Measurements from ENCODE around the gene CYSTM1.

- TF ChIP-seq EP300 (IDR thresholded peaks at IDR 0.05) (no peak), POLR2AphosphoS5 (IDR thresholded peaks at IDR 0.05) (no peak), CTCF (IDR thresholded peaks at IDR 0.05) (peak in 1 of 2 donors; percentile 1), POLR2A (IDR thresholded peaks at IDR 0.05) (no peak)
Observed at GRCh38 chr5:140242099-140242498, 67.1 kb downstream of the CYSTM1 start.

All from suprapubic skin (tissue), 4 donors.